Uterus (tissue), 2 donors: Measurements from ENCODE around the gene FSIP1.

ENCODE experiments used
- POLR2A ChIP-seq, 2 donors: fragments of 450-650 bp; IDR thresholded peaks; one replicate each; pipeline ENCODE4 v1.6.1; 2016; ENCODE audit warnings: antibody characterized with exemption in 2 of 2, mild to moderate bottlenecking in 1 of 2, moderate library complexity in 1 of 2
- TF ChIP-seq, protein P1 (sequence below), 4 experiments: fragments of 200-600 bp in 2 of 4; fragments of 450-650 bp in 2 of 4; sonication (generic) in 2 of 4; IDR thresholded peaks; one replicate each; pipeline ENCODE4 v1.5.1; 2016 to 2019; ENCODE audit warnings: antibody characterized with exemption in 4 of 4, mild to moderate bottlenecking in 2 of 4, moderate library complexity in 1 of 4

- no peak for TF ChIP-seq POLR2A (IDR thresholded peaks at IDR 0.05)
- TF ChIP-seq, protein P1, sequence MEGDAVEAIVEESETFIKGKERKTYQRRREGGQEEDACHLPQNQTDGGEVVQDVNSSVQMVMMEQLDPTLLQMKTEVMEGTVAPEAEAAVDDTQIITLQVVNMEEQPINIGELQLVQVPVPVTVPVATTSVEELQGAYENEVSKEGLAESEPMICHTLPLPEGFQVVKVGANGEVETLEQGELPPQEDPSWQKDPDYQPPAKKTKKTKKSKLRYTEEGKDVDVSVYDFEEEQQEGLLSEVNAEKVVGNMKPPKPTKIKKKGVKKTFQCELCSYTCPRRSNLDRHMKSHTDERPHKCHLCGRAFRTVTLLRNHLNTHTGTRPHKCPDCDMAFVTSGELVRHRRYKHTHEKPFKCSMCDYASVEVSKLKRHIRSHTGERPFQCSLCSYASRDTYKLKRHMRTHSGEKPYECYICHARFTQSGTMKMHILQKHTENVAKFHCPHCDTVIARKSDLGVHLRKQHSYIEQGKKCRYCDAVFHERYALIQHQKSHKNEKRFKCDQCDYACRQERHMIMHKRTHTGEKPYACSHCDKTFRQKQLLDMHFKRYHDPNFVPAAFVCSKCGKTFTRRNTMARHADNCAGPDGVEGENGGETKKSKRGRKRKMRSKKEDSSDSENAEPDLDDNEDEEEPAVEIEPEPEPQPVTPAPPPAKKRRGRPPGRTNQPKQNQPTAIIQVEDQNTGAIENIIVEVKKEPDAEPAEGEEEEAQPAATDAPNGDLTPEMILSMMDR (IDR thresholded peaks at IDR 0.05): no peak
Observed at GRCh38 chr15:39752246-39752645, 30.4 kb downstream of the FSIP1 start.
